ENCODE results near the gene SPRR5. TPM values are rescaled to one million over a fixed set of nuclear protein-coding genes. Genes with fewer than 3 reads are reported as not detected.

Gene SPRR5
- total RNA-seq, 1 donor from 2014 or later: not detected

DNA sequence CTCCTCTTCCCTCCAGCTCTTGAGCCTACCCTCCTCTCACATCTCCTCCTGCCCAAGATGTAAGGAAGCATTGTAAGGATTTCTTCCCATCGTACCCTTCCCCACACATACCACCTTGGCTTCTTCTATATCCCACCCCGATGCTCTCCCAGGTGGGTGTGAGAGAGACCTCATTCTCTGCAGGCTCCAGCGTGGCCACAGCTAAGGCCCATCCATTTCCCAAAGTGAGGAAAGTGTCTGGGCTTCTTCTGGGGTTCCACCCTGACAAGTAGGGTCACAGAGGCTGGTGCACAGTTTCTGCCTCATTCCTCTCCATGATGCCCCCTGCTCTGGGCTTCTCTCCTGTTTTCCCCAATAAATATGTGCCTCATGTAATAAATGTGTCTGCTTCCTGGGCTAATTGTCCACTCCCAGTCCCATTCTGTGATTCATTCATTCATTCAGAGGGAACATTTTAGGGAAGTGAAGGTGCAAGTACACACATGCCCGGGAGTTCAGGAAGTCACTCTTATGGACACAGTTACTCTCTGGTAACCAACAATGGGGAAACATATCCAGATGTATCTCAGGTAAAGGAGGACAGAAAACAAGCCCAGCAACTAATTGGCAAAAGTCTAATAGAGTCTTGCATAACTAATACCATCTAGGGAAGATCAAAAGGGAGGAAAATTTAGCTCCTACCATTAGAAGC is 25.3 kb downstream of the SPRR5 start:
- DNase-seq (ENCODE audit: low spot score in 2 of 2, unreplicated experiment in 2 of 2): no peak
- TF ChIP-seq, protein P1, sequence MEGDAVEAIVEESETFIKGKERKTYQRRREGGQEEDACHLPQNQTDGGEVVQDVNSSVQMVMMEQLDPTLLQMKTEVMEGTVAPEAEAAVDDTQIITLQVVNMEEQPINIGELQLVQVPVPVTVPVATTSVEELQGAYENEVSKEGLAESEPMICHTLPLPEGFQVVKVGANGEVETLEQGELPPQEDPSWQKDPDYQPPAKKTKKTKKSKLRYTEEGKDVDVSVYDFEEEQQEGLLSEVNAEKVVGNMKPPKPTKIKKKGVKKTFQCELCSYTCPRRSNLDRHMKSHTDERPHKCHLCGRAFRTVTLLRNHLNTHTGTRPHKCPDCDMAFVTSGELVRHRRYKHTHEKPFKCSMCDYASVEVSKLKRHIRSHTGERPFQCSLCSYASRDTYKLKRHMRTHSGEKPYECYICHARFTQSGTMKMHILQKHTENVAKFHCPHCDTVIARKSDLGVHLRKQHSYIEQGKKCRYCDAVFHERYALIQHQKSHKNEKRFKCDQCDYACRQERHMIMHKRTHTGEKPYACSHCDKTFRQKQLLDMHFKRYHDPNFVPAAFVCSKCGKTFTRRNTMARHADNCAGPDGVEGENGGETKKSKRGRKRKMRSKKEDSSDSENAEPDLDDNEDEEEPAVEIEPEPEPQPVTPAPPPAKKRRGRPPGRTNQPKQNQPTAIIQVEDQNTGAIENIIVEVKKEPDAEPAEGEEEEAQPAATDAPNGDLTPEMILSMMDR (IDR thresholded peaks at IDR 0.05; ENCODE audit: unreplicated experiment): no peak
- Mint-ChIP-seq H3K4me3 (no peak overlapping the region), H3K27ac (no peak overlapping the region), H3K36me3 (no peaks in the 10 kb centered on the region), H3K9me3 (peaks cover 18% of the 10 kb centered on the region), H3K4me1 (no peaks in the 10 kb centered on the region), H3K27me3 (ENCODE audit: low read depth) (peaks cover 16% of the 10 kb centered on the region)

DNA sequence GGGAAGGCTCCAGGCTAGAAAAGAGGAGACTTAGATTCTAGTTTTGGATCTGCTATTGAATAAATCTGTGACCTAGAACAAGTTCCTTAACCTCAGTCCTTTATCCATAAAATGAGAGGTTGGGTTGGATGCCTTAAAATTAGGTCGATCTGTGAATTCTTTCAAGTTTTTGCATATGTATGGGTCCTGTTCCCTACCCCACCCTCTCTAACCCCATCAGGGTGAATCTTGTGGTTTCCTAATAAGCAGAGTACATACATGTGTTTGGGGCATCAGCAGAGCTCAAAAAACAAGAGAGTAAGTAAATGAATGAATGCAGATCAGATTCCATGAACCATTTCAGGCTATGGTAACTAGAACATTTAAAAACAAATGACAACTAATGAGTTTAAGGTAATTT is 29.7 kb downstream of the SPRR5 start:
- no peak overlapping the region for H3K4me3 Mint-ChIP-seq

DNA sequence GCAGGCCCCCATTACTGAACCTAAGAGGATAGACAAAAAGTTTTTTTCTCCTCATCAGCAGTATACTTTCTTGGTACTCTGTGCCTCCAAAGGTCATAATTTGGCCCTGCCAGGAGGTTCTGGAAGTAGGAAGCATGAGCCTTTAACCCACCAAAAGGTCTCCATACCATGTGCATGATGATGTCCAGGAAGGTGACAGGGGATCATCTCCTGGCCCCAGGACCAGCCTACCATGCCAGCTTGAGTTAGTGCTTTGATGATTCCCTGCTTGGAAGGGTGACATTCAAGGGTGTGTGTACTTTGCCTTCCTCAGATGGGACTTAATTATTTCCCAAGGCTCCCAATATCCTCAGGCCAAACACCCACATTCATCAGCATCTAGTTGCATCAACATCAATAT is 30.6 kb downstream of the SPRR5 start:
- Mint-ChIP-seq H3K27me3 (ENCODE audit: low read depth) (peaks cover 16% of the 10 kb centered on the region), H3K9me3 (peaks cover 18% of the 10 kb centered on the region), H3K4me1 (no peaks in the 10 kb centered on the region), H3K4me3 (no peak overlapping the region), H3K36me3 (no peaks in the 10 kb centered on the region), H3K27ac (no peak overlapping the region)
- TF ChIP-seq, protein P1 (IDR thresholded peaks at IDR 0.05; ENCODE audit: unreplicated experiment): no peak
- no peak for DNase-seq (ENCODE audit: low spot score in 2 of 2, unreplicated experiment in 2 of 2)

More for the DNA sequence above, 29.7 kb downstream of the SPRR5 start:
- no peak for DNase-seq (ENCODE audit: low spot score in 2 of 2, unreplicated experiment in 2 of 2)
- Mint-ChIP-seq H3K36me3 (no peaks in the 10 kb centered on the region), H3K4me1 (no peaks in the 10 kb centered on the region), H3K27ac (no peak overlapping the region), H3K27me3 (ENCODE audit: low read depth) (peaks cover 17% of the 10 kb centered on the region), H3K9me3 (peaks cover 18% of the 10 kb centered on the region)
- TF ChIP-seq, protein P1 (IDR thresholded peaks at IDR 0.05; ENCODE audit: unreplicated experiment): no peak

DNA sequence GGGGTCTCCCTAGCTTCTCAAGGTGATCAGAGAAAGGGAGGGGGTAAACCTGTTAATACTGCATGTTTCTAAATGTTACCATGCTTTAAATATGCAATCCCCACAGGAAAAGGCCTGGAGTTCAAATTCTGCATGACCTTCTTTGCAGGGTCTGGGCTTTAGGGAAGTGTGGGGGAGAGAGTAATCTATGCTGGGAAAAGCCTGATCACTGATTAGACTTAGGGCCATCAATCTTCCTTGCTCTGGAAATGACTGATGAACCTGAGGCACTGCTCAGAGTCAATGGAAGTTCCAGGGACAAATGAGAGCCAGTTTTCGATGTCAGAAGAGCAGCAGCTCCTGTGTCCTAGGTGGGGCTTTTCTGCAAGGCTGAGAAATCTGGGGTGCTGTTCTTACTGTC is 33.7 kb downstream of the SPRR5 start:
- DNase-seq (ENCODE audit: low spot score in 2 of 2, unreplicated experiment in 2 of 2): no peak
- Mint-ChIP-seq H3K27ac (no peak overlapping the region), H3K27me3 (ENCODE audit: low read depth) (peaks cover 12% of the 10 kb centered on the region), H3K9me3 (peaks cover 4% of the 10 kb centered on the region), H3K4me1 (no peaks in the 10 kb centered on the region), H3K36me3 (no peaks in the 10 kb centered on the region), H3K4me3 (no peak overlapping the region)
- TF ChIP-seq, protein P1 (IDR thresholded peaks at IDR 0.05; ENCODE audit: unreplicated experiment): no peak

DNA sequence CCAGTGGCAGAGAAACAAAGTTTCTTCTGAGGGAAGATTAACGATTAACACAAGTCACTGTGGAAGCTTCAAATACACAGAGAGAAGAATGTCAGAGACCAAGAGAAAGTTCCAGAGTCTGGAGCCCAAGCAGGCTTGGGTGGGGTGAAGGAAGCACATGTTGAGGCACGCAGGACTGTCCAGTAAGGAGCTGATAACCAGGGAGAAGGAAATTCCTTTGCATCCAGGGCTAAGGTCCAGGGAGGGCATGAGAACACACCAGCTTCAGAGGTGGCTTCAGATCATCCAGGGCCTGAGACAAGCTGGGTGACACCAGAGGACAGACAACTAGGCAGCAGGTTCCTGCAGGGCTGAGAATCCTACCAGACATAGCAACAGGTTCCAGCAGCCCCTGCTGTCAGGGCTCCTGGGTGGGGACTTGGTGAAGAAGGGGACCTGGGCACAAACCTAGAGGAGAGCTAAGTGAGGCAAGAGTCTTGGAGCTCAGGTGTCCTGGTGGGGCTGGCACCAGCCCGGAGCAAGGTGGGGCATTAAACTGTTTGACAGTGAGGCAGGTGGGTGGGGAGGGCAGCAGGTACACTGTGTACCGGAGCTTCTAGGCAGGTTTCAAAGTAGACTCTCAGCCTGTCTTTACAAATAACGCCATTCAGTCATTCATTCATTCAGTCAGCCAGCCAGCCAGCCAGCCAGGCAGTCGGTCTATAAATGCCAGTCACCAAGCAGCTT is 34.3 kb downstream of the SPRR5 start:
- H3K4me3 Mint-ChIP-seq: no peak overlapping the region
- peaks cover 15% of the 10 kb centered on the region for H3K27me3 Mint-ChIP-seq (ENCODE audit: low read depth)
- DNase-seq (ENCODE audit: low spot score in 2 of 2, unreplicated experiment in 2 of 2): no peak
- no peaks in the 10 kb centered on the region for H3K36me3 Mint-ChIP-seq
- H3K9me3 Mint-ChIP-seq: peaks cover 4% of the 10 kb centered on the region
- H3K27ac Mint-ChIP-seq: no peak overlapping the region
- no peaks in the 10 kb centered on the region for H3K4me1 Mint-ChIP-seq
- TF ChIP-seq, protein P1 (IDR thresholded peaks at IDR 0.05; ENCODE audit: unreplicated experiment): no peak
